ENCODE results near the gene CCR6. TPM values are rescaled to one million over a fixed set of nuclear protein-coding genes. Genes with fewer than 3 reads are reported as not detected.
"Not testable (repeated sequence)": the region's sequence is repeated elsewhere in the genome, so short reads cannot be mapped to it uniquely, and the experiment has no call there.

CCR6 gene
- total and polyA plus RNA-seq, 8 donors, result 0.13 to 0.92 TPM; not detected in 6

GRCh38 chr6:167165858-167166471 lies 43.1 kb downstream of the CCR6 start:
- WGBS, 5 donors, result 75 to 94% (median 88%) methylated on average over 2 of the region's 2 CpGs
- Histone ChIP-seq H3K4me1 (no peaks in the 10 kb centered on the region), H3K36me3 (no peaks in the 10 kb centered on the region), H3K4me3 (no peak overlapping the region), H3K9me3 (no peaks in the 10 kb centered on the region), H3K27me3 (peaks cover 0 to 7% (median 0%) of the 10 kb centered on the region in 3 donors), H3K27ac (no peak overlapping the region)
- TF ChIP-seq POLR2AphosphoS5 (IDR thresholded peaks at IDR 0.05) (no peak), POLR2A (IDR thresholded peaks at IDR 0.05) (no peak), EP300 (IDR thresholded peaks at IDR 0.05) (no peak), CTCF (IDR thresholded peaks at IDR 0.05) (no peak)
- intact Hi-C loops (cut with DNase I; ENCODE audit: low total_unique reads), result no loop called here
- DNase-seq, result no peak

- DNase-seq; H3K9me3 ChIP-seq; H3K4me3 ChIP-seq; H3K27ac ChIP-seq; intact Hi-C loops (cut with DNase I; ENCODE audit: low total_unique reads); H3K36me3 ChIP-seq; H3K4me1 ChIP-seq: not testable (repeated sequence)
- H3K27me3 ChIP-seq, result peaks cover 0 to 22% (median 0%) of the 10 kb centered on the region in 3 donors
- WGBS, 5 donors, result 79 to 85% (median 83%) methylated on average over 3 to 10 of the region's 10 CpGs
Observed at GRCh38 chr6:167167699-167168098, 44.8 kb downstream of the CCR6 start.

- H3K4me3 ChIP-seq; H3K36me3 ChIP-seq; DNase-seq; intact Hi-C loops (cut with DNase I; ENCODE audit: low total_unique reads); H3K4me1 ChIP-seq; H3K27ac ChIP-seq; H3K9me3 ChIP-seq: not testable (repeated sequence)
- WGBS, 5 donors, result 56 to 77% (median 61%) methylated on average over 12 to 14 of the region's 16 CpGs
- peaks cover 0 to 26% (median 0%) of the 10 kb centered on the region in 3 donors for H3K27me3 ChIP-seq
Observed at GRCh38 chr6:167168296-167168695, 45.4 kb downstream of the CCR6 start.

DNA sequence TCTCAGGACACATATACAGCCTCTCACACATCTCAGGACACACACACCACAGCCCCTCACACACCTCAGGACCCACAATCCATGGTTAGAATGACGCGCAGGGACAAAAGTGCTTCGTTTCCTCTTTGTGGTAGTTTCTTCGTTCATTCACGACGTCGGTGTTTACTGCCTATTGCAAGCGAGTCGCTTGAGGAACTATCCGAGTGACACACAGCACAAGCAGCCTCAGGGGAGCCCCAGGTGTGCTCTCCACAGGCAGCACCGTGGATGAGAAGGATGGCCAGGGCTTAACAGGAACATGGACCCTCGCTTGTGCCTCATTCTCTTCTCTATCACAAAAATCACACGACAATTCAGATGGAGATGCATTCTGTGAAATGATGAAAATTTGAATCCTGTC lies 47.0 kb downstream of the CCR6 start:
- 74 to 100% (median 87%) methylated on average over 1 to 6 of the region's 13 CpGs for WGBS, 5 donors
- intact Hi-C loops (cut with DNase I; ENCODE audit: low total_unique reads), result not testable (repeated sequence)

DNA sequence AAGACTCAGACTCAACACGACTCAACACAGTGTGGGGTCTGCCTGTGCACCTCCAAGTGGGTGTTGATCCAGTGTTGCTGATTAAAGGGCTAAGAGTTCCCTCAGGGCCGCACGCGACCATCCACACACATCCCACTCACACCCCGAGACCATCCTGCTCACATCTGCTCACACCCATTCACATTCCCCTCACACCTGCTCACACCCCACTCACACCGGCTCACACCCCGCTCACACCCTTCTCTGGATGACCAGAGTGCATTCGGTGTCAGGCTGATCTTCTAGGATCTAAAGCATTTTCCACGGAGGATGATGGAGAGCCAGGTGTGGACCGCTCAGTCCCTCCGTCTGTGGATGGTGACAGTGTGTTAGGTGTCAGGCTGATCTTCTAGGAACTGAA lies 48.4 kb downstream of the CCR6 start:
- H3K27me3 ChIP-seq, result peaks cover 0 to 20% (median 0%) of the 10 kb centered on the region in 3 donors
- WGBS, 5 donors, result 80 to 90% (median 86%) methylated on average over 11 of the region's 11 CpGs
- H3K4me3 ChIP-seq; H3K4me1 ChIP-seq; intact Hi-C loops (cut with DNase I; ENCODE audit: low total_unique reads); DNase-seq; H3K27ac ChIP-seq; H3K9me3 ChIP-seq; H3K36me3 ChIP-seq: not testable (repeated sequence)

More for the DNA sequence above, 47.0 kb downstream of the CCR6 start:
- not testable (repeated sequence) for H3K36me3 ChIP-seq, H3K27ac ChIP-seq, H3K9me3 ChIP-seq, DNase-seq, H3K4me1 ChIP-seq, H3K4me3 ChIP-seq
- H3K27me3 ChIP-seq, result peaks cover 0 to 26% (median 0%) of the 10 kb centered on the region in 3 donors

GRCh38 chr6:167172011-167172410 lies 49.1 kb downstream of the CCR6 start:
- 77 to 82% (median 78%) methylated on average over 10 to 13 of the region's 13 CpGs for WGBS, 5 donors
- intact Hi-C loops (cut with DNase I; ENCODE audit: low total_unique reads); H3K4me1 ChIP-seq; H3K27ac ChIP-seq; H3K36me3 ChIP-seq; H3K9me3 ChIP-seq; DNase-seq; H3K4me3 ChIP-seq: not testable (repeated sequence)
- H3K27me3 ChIP-seq, result peaks cover 0 to 20% (median 0%) of the 10 kb centered on the region in 3 donors

- H3K27me3 ChIP-seq, result peaks cover 0 to 13% (median 0%) of the 10 kb centered on the region in 3 donors
- H3K4me3 ChIP-seq; H3K27ac ChIP-seq; H3K4me1 ChIP-seq; H3K9me3 ChIP-seq; DNase-seq; intact Hi-C loops (cut with DNase I; ENCODE audit: low total_unique reads); H3K36me3 ChIP-seq: not testable (repeated sequence)
- WGBS, 5 donors, result 83 to 92% (median 89%) methylated on average over 7 to 14 of the region's 14 CpGs
Observed at GRCh38 chr6:167177271-167177670, 54.4 kb downstream of the CCR6 start.

DNA sequence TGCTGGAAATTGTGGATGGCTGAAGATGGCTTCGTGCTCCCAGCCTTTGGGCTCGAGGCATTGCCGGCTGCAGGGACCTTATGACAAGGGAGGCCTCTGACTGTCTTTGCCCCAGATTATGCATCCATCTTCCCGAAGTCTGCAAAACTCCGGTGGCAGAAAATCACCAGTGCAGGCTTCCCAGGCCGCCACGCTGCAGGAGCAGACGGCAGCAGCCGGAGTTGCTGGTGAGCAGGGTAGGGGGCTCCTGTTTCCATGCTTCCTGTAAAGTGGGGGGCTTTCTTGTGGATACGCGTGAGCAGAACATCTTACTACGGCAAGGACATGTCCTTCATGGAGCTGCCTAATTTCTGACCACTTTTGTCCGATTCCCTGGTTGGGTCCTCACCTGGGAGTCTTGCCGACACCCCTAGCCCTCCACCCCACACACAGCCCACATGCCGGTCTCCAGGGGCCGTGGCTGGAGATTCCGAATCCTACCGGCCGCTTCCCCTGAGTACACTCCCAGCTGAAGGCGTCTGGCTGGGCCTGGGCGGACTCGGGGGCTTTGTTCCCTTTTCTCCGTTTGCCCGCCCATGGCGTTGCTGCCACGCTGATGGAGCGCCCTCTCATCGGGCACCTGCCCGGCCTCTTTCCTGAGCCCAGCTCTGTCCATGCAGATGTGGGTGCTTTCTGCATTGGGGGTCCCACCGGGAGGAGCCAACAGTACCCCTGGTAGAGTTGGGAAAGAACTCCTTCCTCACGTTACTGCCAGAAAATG lies 56.2 kb downstream of the CCR6 start:
- H3K27me3 ChIP-seq; H3K9me3 ChIP-seq; H3K4me1 ChIP-seq; DNase-seq; H3K36me3 ChIP-seq; H3K27ac ChIP-seq; H3K4me3 ChIP-seq; intact Hi-C loops (cut with DNase I; ENCODE audit: low total_unique reads): not testable (repeated sequence)
- WGBS, 5 donors, result 84 to 89% (median 88%) methylated on average over 4 to 25 of the region's 31 CpGs; no CpG with 5 or more reads in 1 of the 5 donors

DNA sequence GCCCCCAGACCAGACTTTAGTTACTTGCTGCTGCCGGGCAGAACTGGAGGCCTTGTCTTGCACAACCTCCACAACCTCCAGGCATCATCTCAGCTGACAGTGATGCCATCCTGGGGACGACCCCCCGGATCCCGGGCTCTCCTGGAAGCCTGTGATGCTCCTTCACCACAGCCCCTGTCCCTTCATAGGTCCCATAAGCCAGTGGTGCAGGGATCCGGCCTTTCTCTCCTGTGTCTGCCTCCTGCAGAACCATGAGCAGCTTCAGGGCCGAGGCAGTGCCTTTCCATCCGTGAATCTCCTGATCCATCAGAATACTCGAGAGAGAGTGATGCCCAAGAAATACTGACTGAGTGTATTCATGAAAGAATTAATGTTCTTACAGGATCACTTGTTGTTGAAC lies 57.2 kb downstream of the CCR6 start:
- H3K9me3 ChIP-seq; H3K4me1 ChIP-seq; H3K4me3 ChIP-seq; H3K36me3 ChIP-seq; DNase-seq; H3K27ac ChIP-seq; intact Hi-C loops (cut with DNase I; ENCODE audit: low total_unique reads); H3K27me3 ChIP-seq: not testable (repeated sequence)
- 79 to 91% (median 89%) methylated on average over 4 to 7 of the region's 8 CpGs; no CpG with 5 or more reads in 1 of the 5 donors for WGBS, 5 donors

- 30% methylated on average over 1 of the region's 6 CpGs; no CpG with 5 or more reads in 4 of the 5 donors for WGBS, 5 donors
- H3K36me3 ChIP-seq; intact Hi-C loops (cut with DNase I; ENCODE audit: low total_unique reads); DNase-seq; H3K27ac ChIP-seq; H3K9me3 ChIP-seq; H3K4me1 ChIP-seq; H3K4me3 ChIP-seq; H3K27me3 ChIP-seq: not testable (repeated sequence)
Observed at GRCh38 chr6:167181351-167181750, 58.5 kb downstream of the CCR6 start.
